LNCAP (cell line): Measurements from ENCODE around the gene SPIB.

Source experiments
- TF ChIP-seq, protein P1 (sequence below): fragments of 450-650 bp; IDR thresholded peaks from 2 replicates; pipeline ENCODE4 v1.5.1; 2017; ENCODE audit warnings: mild to moderate bottlenecking

The SPIB gene

DNA sequence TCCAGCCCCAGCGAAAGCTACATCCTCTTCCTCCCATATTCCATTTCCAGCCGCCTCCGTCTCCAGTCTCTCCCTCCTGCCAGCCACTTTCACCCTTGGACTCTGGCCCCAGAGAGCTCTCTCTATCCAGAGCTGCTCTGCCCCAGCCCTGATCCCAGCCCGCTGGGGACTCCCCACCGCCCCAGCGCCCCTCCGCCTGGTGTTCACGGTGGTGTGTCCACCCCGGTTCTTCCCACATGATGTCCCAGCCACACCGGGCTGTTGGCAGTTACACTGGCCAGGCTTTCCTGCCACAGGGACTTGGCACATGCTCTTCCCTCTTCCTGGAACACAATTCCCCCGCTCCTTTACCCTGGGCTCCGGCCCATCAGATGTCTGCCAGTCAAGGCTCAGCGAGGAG lies 46.3 kb downstream of the SPIB start:
- TF ChIP-seq, protein P1, sequence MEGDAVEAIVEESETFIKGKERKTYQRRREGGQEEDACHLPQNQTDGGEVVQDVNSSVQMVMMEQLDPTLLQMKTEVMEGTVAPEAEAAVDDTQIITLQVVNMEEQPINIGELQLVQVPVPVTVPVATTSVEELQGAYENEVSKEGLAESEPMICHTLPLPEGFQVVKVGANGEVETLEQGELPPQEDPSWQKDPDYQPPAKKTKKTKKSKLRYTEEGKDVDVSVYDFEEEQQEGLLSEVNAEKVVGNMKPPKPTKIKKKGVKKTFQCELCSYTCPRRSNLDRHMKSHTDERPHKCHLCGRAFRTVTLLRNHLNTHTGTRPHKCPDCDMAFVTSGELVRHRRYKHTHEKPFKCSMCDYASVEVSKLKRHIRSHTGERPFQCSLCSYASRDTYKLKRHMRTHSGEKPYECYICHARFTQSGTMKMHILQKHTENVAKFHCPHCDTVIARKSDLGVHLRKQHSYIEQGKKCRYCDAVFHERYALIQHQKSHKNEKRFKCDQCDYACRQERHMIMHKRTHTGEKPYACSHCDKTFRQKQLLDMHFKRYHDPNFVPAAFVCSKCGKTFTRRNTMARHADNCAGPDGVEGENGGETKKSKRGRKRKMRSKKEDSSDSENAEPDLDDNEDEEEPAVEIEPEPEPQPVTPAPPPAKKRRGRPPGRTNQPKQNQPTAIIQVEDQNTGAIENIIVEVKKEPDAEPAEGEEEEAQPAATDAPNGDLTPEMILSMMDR = no peak

GRCh38 chr19:50465986-50466705 lies 47.4 kb downstream of the SPIB start:
- TF ChIP-seq, protein P1 = no peak

- TF ChIP-seq, protein P1 = no peak
Measured at GRCh38 chr19:50466706-50467039, 47.9 kb downstream of the SPIB start.

DNA sequence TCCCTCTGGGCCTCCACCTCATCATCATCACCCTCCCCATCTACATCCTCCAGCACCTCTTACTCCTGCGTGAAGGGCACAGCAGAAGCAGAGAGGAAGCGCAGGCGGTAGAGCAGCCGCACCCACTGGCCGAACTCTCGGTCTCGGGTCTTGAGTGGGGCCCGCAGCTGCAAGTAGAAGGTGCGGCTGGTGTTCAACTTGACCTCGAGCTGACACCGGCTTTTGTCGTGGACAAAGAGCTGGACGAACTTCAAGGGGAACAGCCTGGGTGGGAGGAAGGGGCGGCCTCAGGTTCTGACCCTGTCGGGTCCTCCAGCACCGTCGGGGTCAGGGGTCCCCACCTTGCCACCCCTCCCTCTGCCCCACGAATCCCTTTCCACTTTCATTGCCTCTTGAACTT lies 48.8 kb downstream of the SPIB start:
- TF ChIP-seq, protein P1 = no peak

- TF ChIP-seq, protein P1 = no peak
Measured at GRCh38 chr19:50468818-50469217, 50.1 kb downstream of the SPIB start.

GRCh38 chr19:50475101-50475568 lies 56.4 kb downstream of the SPIB start:
- TF ChIP-seq, protein P1 = no peak

DNA sequence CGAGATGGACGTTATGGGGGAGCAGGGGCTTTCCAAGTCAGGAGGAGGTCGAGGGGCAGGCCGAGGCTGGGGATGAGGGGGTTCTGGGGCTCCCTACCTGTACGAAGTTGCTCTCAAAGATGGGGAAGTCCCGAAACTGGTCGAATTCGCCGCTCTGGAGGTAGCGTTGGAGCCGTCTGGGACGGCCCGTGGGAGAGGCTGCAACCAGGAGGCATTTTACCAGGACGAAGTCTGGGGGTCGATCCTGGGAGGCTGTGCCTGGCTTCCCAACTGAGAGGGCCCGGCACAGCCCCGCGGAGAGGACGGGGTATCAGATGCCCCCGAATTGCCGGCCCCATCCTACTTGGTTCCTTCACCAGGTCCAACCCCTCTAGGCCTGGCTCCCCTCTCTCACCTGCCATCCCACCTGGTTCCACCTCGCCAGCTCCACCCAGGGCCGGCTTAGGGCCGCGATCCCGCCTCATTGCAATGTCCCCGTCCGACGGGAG lies 57.0 kb downstream of the SPIB start:
- TF ChIP-seq, protein P1 = no peak
